Kidney (tissue), 14 donors: ENCODE data around the gene GPR183. TPM values are rescaled to one million over a fixed set of nuclear protein-coding genes. Genes with fewer than 3 reads are reported as not detected.

ENCODE experiments used
- DNase-seq, 5 donors: peaks; one replicate each; pipeline ENCODE4 v3.0.0-alpha.2; 2013 to 2020
- FAIRE-seq: peaks from 2 replicates; lab custom pipeline; 2012; peaks lifted over from hg19 to GRCh38; lab: Jason Lieb, UNC
- H3K27ac ChIP-seq, 2 donors: one replicate each; pipeline ENCODE4 v1.7.0; 2013; ENCODE audit warnings: low read depth in 2 of 2, low read length in 2 of 2, inconsistent platforms in 1 of 2
- H3K27me3 ChIP-seq: one replicate; pipeline ENCODE4 v1.7.1; 2013; ENCODE audit warnings: low read length, inconsistent platforms; ENCODE audit not compliant: control insufficient read depth, insufficient read depth
- H3K36me3 ChIP-seq, 3 donors: one replicate each; pipeline versions ENCODE4 v1.7.0 to v1.7.1; 2013; ENCODE audit warnings: low read length in 3 of 3, control low read depth in 1 of 3, inconsistent platforms in 1 of 3; ENCODE audit not compliant: insufficient read depth in 3 of 3, control insufficient read depth in 2 of 3
- H3K4me1 ChIP-seq, 3 donors: one replicate each; pipeline versions ENCODE4 v1.7.0 to v1.7.1; 2013; ENCODE audit warnings: low read length in 3 of 3, inconsistent platforms in 1 of 3, low read depth in 1 of 3; ENCODE audit not compliant: control insufficient read depth in 2 of 3, insufficient read depth in 2 of 3
- H3K4me3 ChIP-seq, 3 donors: one replicate each; pipeline versions ENCODE4 v1.7.0 to v1.8.1; 2013; ENCODE audit warnings: low read length in 3 of 3, control low read depth in 1 of 3, inconsistent platforms in 1 of 3
- H3K9ac ChIP-seq, 3 donors: one replicate each; pipeline versions ENCODE4 v1.7.0 to v1.7.1; 2013; ENCODE audit warnings: low read length in 3 of 3, control low read depth in 1 of 3, inconsistent platforms in 1 of 3
- H3K9me3 ChIP-seq, 3 donors: one replicate each; pipeline versions ENCODE4 v1.7.0 to v1.7.1; 2013; ENCODE audit warnings: low read length in 3 of 3, control low read depth in 1 of 3, inconsistent platforms in 1 of 3; ENCODE audit not compliant: control insufficient read depth in 2 of 3, insufficient read depth in 1 of 3
- intact Hi-C: fragments of 100-400 bp; cut with DNase I; formaldehyde crosslinking; loops from one replicate; pipeline ENCODE4 v1.11.1; 2022
- polyA plus RNA-seq: library from polyadenylated mRNA; stranded (reverse); fragments of 350-450 nt; fragmentation: Illumina TruSeq; extraction: RNeasy Lipid Tissue Mini Kit (QIAGEN cat#74804); gene quantifications from one replicate; pipeline ENCODE4 v1.2.3, GENCODE V29; 2014; ENCODE audit warnings: low read depth, low replicate concordance; ENCODE audit not compliant: insufficient read depth
- total RNA-seq: library from RNA; stranded (reverse); fragmentation: NEBNext Ultra II Directional; extraction: Animal tissue kit (Norgen Biotek cat#: 25700); gene quantifications from one replicate; pipeline ENCODE4 v1.2.1, GENCODE V29; 2021
- TF ChIP-seq, protein P1 (sequence below): IDR thresholded peaks from 3 replicates; pipeline ENCODE4 v1.5.1; 2012; ENCODE audit warnings: mild to moderate bottlenecking, moderate library complexity, borderline replicate concordance; ENCODE audit not compliant: insufficient read depth; ENCODE audit errors: extremely low read depth
- donor health status: control.
- donor health status: control.
- donor health status: control.
- donor health status: control.
- donor health status: control.
- donor health status: DM: yes; HTN: yes; CAD: no.
- donor health status: Normal renal cell carcinoma (clear cell type).

The GPR183 gene
- total and polyA plus RNA-seq, 2 donors from 2014 or later = 1.7 to 11.8 TPM

DNA sequence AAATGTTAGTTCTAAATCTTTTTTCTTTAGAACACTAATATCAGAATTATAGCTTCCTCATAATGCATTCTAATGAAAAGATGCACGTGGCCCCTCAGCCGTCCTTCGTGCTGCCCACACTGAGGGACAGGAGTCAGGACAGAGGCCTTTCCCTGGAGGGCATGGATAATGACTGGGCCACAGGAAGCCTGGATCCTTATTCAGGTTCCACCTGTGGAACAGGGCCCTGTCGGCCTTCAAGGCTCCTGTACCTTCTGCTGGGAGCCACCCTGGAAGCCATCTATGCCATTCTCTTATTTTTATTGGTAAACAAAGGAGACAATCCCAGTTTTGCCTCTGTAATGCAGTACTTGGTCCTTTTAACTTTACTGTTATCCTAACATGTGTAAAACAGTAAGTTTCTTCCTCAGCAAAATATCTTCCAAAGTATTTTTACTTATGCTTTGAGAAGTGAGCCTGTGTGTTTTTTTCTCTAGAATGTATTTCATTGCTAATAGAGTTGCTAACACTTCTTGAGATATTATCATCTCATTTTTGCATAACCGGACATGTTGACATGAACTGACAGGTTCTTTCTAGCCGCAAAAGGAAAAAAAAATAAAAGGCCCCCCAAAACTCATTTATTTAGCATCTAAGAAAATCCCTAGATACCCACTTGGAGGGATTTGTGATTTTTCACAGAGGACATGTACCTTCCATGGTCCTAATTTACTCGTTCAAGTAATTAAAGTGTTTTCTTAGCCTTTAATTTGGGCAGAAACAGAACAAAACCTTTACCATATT, 6.0 kb downstream of the GPR183 start:
- Histone ChIP-seq H3K9me3 (no peaks in the 10 kb centered on the region), H3K27me3 (no peaks in the 10 kb centered on the region), H3K27ac (no peak overlapping the region), H3K4me3 (no peak overlapping the region), H3K9ac (no peak overlapping the region), H3K4me1 (no peaks in the 10 kb centered on the region), H3K36me3 (no peaks in the 10 kb centered on the region)
- DNase-seq (no peak), FAIRE-seq (no peak)
- intact Hi-C loops = no loop called here
- TF ChIP-seq, protein P1, sequence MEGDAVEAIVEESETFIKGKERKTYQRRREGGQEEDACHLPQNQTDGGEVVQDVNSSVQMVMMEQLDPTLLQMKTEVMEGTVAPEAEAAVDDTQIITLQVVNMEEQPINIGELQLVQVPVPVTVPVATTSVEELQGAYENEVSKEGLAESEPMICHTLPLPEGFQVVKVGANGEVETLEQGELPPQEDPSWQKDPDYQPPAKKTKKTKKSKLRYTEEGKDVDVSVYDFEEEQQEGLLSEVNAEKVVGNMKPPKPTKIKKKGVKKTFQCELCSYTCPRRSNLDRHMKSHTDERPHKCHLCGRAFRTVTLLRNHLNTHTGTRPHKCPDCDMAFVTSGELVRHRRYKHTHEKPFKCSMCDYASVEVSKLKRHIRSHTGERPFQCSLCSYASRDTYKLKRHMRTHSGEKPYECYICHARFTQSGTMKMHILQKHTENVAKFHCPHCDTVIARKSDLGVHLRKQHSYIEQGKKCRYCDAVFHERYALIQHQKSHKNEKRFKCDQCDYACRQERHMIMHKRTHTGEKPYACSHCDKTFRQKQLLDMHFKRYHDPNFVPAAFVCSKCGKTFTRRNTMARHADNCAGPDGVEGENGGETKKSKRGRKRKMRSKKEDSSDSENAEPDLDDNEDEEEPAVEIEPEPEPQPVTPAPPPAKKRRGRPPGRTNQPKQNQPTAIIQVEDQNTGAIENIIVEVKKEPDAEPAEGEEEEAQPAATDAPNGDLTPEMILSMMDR = no peak

- no peaks in the 10 kb centered on the region for H3K36me3 ChIP-seq
- TF ChIP-seq, protein P1 = no peak
- no peak overlapping the region for H3K27ac ChIP-seq
- H3K9me3 ChIP-seq = no peaks in the 10 kb centered on the region
- DNase-seq (no peak), FAIRE-seq (no peak)
- H3K27me3 ChIP-seq = no peaks in the 10 kb centered on the region
- intact Hi-C loops = no loop called here
- H3K4me1 ChIP-seq = no peaks in the 10 kb centered on the region
- no peak overlapping the region for H3K9ac ChIP-seq
- no peak overlapping the region for H3K4me3 ChIP-seq
These were observed 7.3 kb downstream of the GPR183 start for GRCh38 chr13:99299920-99300341.

DNA sequence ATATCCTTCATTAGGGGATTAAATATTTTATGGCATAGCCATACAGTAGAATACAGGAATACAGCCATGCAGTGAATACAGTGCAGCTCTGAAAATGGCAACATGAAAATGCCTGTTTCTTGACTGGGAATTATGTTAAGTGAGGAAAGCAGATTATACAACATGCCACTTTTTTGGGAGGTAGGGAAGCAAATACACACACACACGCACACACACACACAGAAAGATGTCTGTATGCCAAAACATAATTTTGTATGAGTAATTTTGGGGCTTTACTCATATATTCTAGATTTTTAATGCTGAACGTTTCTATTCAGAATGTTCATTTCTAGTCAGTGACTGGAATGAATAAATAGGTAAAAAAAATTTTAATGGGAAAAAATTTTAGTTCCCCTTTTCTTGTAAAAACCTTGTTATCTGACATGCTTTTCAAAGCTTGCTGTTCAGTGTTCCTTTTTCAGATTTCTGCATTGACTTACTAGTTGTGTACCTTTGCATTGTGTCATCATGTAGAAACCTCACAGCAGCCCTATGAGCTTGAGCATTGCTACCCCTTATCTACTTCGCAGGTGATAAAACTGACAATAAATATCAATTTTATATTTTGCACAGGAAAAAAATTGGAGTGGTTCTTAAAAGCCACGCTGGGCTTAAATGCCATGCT, 7.8 kb downstream of the GPR183 start:
- intact Hi-C loops = no loop called here
- H3K9me3 ChIP-seq = no peaks in the 10 kb centered on the region
- no peaks in the 10 kb centered on the region for H3K27me3 ChIP-seq
- FAIRE-seq = no peak
- no peaks in the 10 kb centered on the region for H3K36me3 ChIP-seq
- H3K9ac ChIP-seq = no peak overlapping the region
- DNase-seq = no peak
- H3K4me3 ChIP-seq = no peak overlapping the region
- H3K4me1 ChIP-seq = no peaks in the 10 kb centered on the region
- TF ChIP-seq, protein P1 = no peak
- H3K27ac ChIP-seq = no peak overlapping the region
